ENCODE data around the gene CCDC187.

DNA sequence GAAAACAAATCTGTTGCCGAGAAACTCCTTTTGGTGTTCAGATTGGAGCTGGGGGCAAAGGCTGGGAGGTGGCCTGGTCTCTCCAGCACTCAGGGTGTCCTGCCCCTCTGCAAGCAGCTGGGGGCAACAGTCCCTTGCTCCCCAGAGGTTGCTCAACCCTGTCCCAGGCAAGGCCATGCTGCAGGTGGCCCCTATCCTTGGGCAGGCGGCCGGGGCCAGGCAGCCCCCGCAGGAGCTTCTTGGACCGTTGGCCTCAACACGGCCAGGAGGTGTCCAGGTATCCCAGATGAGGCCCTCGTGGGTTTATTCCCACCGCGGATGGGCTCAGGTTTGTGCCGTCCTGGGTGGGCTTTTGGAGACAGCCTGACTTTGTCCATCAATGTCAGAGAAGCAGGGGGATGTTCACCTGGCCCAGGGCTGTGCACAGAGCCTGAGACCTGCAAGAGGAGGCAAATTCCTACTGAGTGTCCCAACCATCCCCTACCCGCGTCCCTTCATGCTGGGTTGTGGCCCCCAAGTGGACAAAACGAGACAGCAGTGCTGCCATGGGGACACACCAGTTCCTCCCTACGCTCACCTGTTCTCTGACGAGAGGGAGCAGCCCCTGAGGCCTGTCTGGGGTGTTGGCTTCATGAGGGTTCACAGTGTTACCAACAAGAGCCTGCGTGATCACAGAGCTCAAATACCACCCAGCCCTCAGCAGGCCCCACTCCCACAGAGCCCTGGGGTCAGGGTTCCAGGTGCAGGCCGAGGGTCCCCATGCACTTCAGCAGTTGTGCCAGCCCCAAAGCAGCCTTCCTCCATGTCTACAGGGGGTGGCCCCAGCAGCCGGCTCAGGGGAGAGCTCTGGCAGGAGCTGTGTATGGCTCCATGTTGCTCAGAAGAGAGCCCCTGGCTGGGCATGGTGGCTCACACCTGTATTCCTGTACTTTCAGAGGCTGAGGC, 9.5 kb upstream of the CCDC187 start:
- no peak for TF ChIP-seq CTCF (IDR thresholded peaks at IDR 0.05)
- no peak for TF ChIP-seq POLR2AphosphoS5 (IDR thresholded peaks at IDR 0.05; ENCODE audit: insufficient read depth in 1 of 2, low read depth in 1 of 2)
